ENCODE results near the gene MAP2K1. TPM values are rescaled to one million over a fixed set of nuclear protein-coding genes. Genes with fewer than 3 reads are reported as not detected.
"Not testable (repeated sequence)": the region's sequence is repeated elsewhere in the genome, so short reads cannot be mapped to it uniquely, and the experiment has no call there.

MAP2K1 gene
- total RNA-seq (2014; rRNA removed; shearing (Covaris generic)) = 43.9 TPM in 2 replicates

DNA sequence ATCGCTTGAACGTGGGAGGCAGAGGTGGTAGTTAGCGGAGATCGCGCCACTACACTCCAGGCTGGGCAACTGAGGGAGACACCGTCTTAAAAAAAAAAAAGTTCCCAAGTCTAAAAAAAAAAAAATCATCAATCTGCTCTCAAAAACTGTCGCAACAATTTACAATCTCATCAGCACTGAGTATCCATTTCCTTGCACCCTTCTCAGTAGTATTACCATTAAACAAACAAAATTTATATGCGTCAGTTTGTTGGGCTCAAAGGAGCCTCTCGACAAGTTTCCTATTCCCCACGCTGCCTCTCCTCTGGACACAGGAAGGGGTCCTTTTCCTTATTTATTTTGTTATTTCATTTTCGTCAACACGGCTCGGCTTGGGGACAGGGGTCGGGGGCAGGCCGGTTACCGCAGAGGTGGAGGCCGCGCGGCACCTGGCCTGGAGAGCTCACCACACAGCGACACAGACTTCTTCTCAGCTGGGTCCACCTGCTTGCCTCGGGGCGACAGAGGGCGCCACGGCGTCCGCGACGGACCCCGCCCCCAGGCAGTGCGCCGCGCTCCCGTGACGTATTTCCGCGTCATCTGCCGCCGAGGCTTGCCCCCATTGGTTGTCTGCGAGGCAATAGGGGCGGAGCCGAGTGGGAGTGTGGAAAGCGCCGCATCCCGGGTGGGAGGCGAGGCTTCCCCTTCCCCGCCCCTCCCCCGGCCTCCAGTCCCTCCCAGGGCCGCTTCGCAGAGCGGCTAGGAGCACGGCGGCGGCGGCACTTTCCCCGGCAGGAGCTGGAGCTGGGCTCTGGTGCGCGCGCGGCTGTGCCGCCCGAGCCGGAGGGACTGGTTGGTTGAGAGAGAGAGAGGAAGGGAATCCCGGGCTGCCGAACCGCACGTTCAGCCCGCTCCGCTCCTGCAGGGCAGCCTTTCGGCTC, at the start of gene MAP2K1:
MAP2K1 (plus strand) TSS at position 709 of the 920 bp plus-strand sequence. CDS start 436 bp downstream, outside the sequence.
- H3K4me3 ChIP-seq = peak within 1 kb of the TSS; percentile 72
- DNase-seq (ENCODE audit: low read depth in 1 of 2, low spot score in 2 of 2) = peak; percentile 94 to 98

GRCh38 chr15:66348530-66348929, 38.2 kb upstream of the MAP2K1 start:
- H3K27ac ChIP-seq; H3K4me3 ChIP-seq; DNase-seq (ENCODE audit: low read depth in 1 of 2, low spot score in 2 of 2); H3K9me3 ChIP-seq (replicated peaks); H3K4me1 ChIP-seq (replicated peaks); H3K27me3 ChIP-seq (replicated peaks): not testable (repeated sequence)
- peaks cover 53% of the 10 kb centered on the region for H3K36me3 ChIP-seq

More for the DNA sequence above, at the start of gene MAP2K1:
- Histone ChIP-seq H3K27me3 (replicated peaks) (no peaks in the 10 kb centered on the region), H3K4me1 (replicated peaks) (peaks cover 10% of the 10 kb centered on the region), H3K36me3 (peaks cover 18% of the 10 kb centered on the region), H3K27ac (peak within 1 kb of the TSS; percentile 41), H3K9me3 (replicated peaks) (no peaks in the 10 kb centered on the region)

- no peak for DNase-seq (ENCODE audit: low read depth in 1 of 2, low spot score in 2 of 2)
- H3K27ac ChIP-seq = peak overlapping the region; percentile 72
- H3K4me1 ChIP-seq (replicated peaks) = peaks cover 4% of the 10 kb centered on the region; the same call in 1 of the 2 replicates
- no peaks in the 10 kb centered on the region; the same call in 1 of the 2 replicates for H3K9me3 ChIP-seq (replicated peaks)
- no peaks in the 10 kb centered on the region for H3K27me3 ChIP-seq (replicated peaks)
- peaks cover 27% of the 10 kb centered on the region for H3K36me3 ChIP-seq
- H3K4me3 ChIP-seq = peak overlapping the region; percentile 64
Measured at GRCh38 chr15:66356077-66356358, 30.7 kb upstream of the MAP2K1 start.

DNA sequence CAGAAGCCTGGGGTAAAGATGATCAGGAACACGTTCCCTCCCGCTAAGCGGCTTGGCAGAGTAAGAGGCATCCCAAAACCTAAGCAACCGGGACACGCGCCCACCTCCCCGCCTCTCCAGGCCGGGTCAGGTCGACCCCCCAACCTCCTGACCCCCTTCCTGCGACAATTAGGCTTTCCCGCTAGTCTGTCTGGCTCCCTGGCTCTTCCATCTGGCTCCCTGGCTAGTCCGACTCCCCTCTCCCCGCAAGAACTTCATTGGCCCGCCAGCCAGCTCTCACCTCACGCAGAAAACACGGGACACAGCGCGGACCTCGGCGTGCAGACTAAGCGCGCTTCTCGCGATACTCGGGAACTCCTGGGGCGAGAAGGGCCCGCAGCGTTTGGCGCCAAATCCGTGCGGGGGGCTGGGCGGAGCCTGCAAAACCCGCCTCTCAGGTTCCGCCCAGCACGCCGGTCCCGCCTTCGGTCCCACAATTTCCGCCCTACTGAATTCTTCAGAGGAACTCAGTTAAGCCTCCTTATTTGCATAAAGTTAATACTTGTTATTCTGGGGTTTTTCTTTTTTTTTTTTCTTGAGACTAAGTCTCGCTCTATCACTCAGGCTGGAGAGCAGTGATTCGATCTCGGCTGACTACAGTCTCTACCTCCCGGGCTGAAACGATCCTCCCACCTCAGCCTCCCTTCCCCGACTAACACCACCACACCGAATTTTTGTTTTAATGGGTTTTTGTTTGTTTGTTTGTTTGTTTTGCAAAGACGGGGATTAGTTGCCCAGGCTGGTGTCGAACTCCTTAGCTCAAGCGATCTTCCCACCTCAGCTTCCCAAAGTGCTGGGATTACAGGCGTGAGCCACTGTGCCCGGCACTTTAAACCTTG, 30.1 kb upstream of the MAP2K1 start, which contains the start of gene TIPIN:
TIPIN (minus strand) TSS at position 327 of the 878 bp plus-strand sequence. CDS start 3,738 bp downstream, outside the sequence.
- DNase-seq (ENCODE audit: low read depth in 1 of 2, low spot score in 2 of 2) = peak; percentile 95 to 97
- Histone ChIP-seq H3K4me3 (peak within 1 kb of the TSS; percentile 64), H3K27me3 (replicated peaks) (no peaks in the 10 kb centered on the region), H3K9me3 (replicated peaks) (no peaks in the 10 kb centered on the region; the same call in 1 of the 2 replicates), H3K4me1 (replicated peaks) (peaks cover 4% of the 10 kb centered on the region; the same call in 1 of the 2 replicates), H3K27ac (peak within 1 kb of the TSS; percentile 72), H3K36me3 (peaks cover 24% of the 10 kb centered on the region)

GRCh38 chr15:66359740-66360139, 27.0 kb upstream of the MAP2K1 start:
- Histone ChIP-seq H3K27ac (no peak overlapping the region), H3K4me3 (no peak overlapping the region), H3K27me3 (replicated peaks) (no peaks in the 10 kb centered on the region), H3K36me3 (peaks cover 5% of the 10 kb centered on the region; the same call in 1 of the 2 replicates), H3K4me1 (replicated peaks) (peaks cover 4% of the 10 kb centered on the region; the same call in 1 of the 2 replicates), H3K9me3 (replicated peaks) (no peaks in the 10 kb centered on the region; the same call in 1 of the 2 replicates)
- DNase-seq (ENCODE audit: low read depth in 1 of 2, low spot score in 2 of 2) = no peak

GRCh38 chr15:66361745-66362460, 24.8 kb upstream of the MAP2K1 start:
- not testable (repeated sequence) for H3K4me1 ChIP-seq (replicated peaks); H3K4me3 ChIP-seq; H3K27ac ChIP-seq; H3K36me3 ChIP-seq; H3K27me3 ChIP-seq (replicated peaks); DNase-seq (ENCODE audit: low read depth in 1 of 2, low spot score in 2 of 2); H3K9me3 ChIP-seq (replicated peaks)

- H3K9me3 ChIP-seq (replicated peaks) = no peaks in the 10 kb centered on the region
- DNase-seq (ENCODE audit: low read depth in 1 of 2, low spot score in 2 of 2) = no peak
- no peak overlapping the region for H3K27ac ChIP-seq
- no peaks in the 10 kb centered on the region for H3K4me1 ChIP-seq (replicated peaks)
- H3K4me3 ChIP-seq = no peak overlapping the region
- no peaks in the 10 kb centered on the region for H3K36me3 ChIP-seq
- no peaks in the 10 kb centered on the region for H3K27me3 ChIP-seq (replicated peaks)
Measured at GRCh38 chr15:66362776-66363175, 23.9 kb upstream of the MAP2K1 start.

GRCh38 chr15:66364944-66365528, 21.7 kb upstream of the MAP2K1 start:
- Histone ChIP-seq H3K9me3 (replicated peaks) (no peaks in the 10 kb centered on the region), H3K36me3 (no peaks in the 10 kb centered on the region), H3K27ac (no peak overlapping the region), H3K4me3 (no peak overlapping the region), H3K4me1 (replicated peaks) (peaks cover 8% of the 10 kb centered on the region), H3K27me3 (replicated peaks) (no peaks in the 10 kb centered on the region)
- DNase-seq (ENCODE audit: low read depth in 1 of 2, low spot score in 2 of 2) = no peak

DNA sequence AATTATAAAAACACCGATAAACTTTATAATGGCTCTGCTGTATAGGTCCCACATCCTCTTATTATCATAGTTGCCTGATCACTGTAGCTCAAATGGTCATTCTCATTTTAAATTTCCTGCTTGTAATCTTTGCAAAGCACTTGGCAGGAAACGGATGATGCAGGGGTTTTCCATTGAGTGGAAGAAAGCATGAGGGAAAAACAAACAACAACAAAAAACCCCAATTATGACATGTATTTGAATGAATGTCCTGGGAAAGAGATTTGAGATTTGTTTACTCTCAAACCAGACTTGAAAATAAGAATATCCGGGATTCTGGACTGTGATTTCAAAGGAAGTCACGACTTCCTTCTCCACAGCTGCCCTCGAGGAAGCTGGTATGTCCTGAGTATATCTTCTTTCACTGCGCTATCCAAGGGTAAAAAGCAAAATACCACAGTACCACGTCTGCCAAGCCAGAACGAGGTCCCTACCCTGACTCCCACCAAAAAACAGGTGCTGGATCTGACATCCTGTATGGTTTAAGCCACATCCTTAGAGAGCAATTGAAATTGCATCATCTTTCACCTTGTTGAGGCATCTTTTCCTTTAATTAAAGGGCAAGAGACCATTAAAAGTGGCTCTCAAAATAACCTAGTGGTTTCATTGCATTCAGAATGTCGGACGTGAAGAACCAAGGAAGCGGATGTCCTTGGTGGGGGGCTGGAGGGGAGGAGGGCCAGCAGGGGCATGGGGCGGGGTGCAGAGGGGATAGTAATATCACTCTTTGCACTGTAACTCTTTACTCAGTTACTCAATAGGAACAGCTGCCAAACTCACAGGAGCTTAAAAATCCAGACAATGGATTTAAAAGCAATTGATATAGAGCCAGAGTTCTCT, 16.7 kb upstream of the MAP2K1 start:
- Histone ChIP-seq H3K27me3 (replicated peaks) (no peaks in the 10 kb centered on the region), H3K9me3 (replicated peaks) (no peaks in the 10 kb centered on the region), H3K36me3 (no peaks in the 10 kb centered on the region), H3K4me3 (peak overlapping the region; percentile 12; the same call in 1 of the 2 replicates), H3K27ac (peak overlapping the region; percentile 34), H3K4me1 (replicated peaks) (peaks cover 9% of the 10 kb centered on the region)
- peak in 1 of 2 experiments; percentile 41 for DNase-seq (ENCODE audit: low read depth in 1 of 2, low spot score in 2 of 2)

GRCh38 chr15:66374179-66374578, 12.5 kb upstream of the MAP2K1 start:
- no peak for DNase-seq (ENCODE audit: low read depth in 1 of 2, low spot score in 2 of 2)
- no peaks in the 10 kb centered on the region for H3K27me3 ChIP-seq (replicated peaks)
- no peak overlapping the region for H3K4me3 ChIP-seq
- no peak overlapping the region for H3K27ac ChIP-seq
- H3K4me1 ChIP-seq (replicated peaks) = peaks cover 9% of the 10 kb centered on the region
- H3K36me3 ChIP-seq = no peaks in the 10 kb centered on the region
- H3K9me3 ChIP-seq (replicated peaks) = no peaks in the 10 kb centered on the region

- Histone ChIP-seq H3K27ac (no peak overlapping the region), H3K4me1 (replicated peaks) (no peaks in the 10 kb centered on the region), H3K4me3 (no peak overlapping the region), H3K36me3 (no peaks in the 10 kb centered on the region), H3K27me3 (replicated peaks) (no peaks in the 10 kb centered on the region), H3K9me3 (replicated peaks) (no peaks in the 10 kb centered on the region)
- DNase-seq (ENCODE audit: low read depth in 1 of 2, low spot score in 2 of 2) = no peak
Measured at GRCh38 chr15:66378814-66379430, 7.8 kb upstream of the MAP2K1 start.

- not testable (repeated sequence) for DNase-seq (ENCODE audit: low read depth in 1 of 2, low spot score in 2 of 2); H3K9me3 ChIP-seq (replicated peaks); H3K4me3 ChIP-seq; H3K36me3 ChIP-seq; H3K27me3 ChIP-seq (replicated peaks); H3K4me1 ChIP-seq (replicated peaks); H3K27ac ChIP-seq
Measured at GRCh38 chr15:66381376-66381775, 5.3 kb upstream of the MAP2K1 start.

All from SJSA1 (cell line).